RKO (cell line): Measurements from ENCODE around the gene MSMP.

ENCODE experiments used
- DNase-seq: peaks from one replicate; pipeline ENCODE4 v3.0.0-alpha.2; 2016; ENCODE audit warnings: low spot score

Gene MSMP

GRCh38 chr9:35743452-35743851 lies 10.6 kb downstream of the MSMP start:
- DNase-seq = no peak

GRCh38 chr9:35741740-35742139 lies 12.3 kb downstream of the MSMP start:
- no peak for DNase-seq

- no peak for DNase-seq
These were observed 13.8 kb downstream of the MSMP start for GRCh38 chr9:35740243-35740642.

GRCh38 chr9:35738924-35739323 lies 15.2 kb downstream of the MSMP start:
- DNase-seq = no peak

GRCh38 chr9:35738186-35738585 lies 15.9 kb downstream of the MSMP start:
- DNase-seq = no peak

GRCh38 chr9:35737143-35737542 lies 16.9 kb downstream of the MSMP start:
- DNase-seq = no peak

GRCh38 chr9:35736201-35736633 lies 17.9 kb downstream of the MSMP start:
- peak; percentile 85 for DNase-seq

GRCh38 chr9:35734096-35734495 lies 20.0 kb downstream of the MSMP start:
- DNase-seq = no peak

- DNase-seq = peak; percentile 80
These were observed 21.1 kb downstream of the MSMP start for GRCh38 chr9:35732800-35733541.

- peak; percentile 98 for DNase-seq
These were observed 21.8 kb downstream of the MSMP start, which contains the start of the genes CREB3 and TLN1 for GRCh38 chr9:35732185-35732799. Gene CREB3 (plus strand): TSS chr9:35732666. CDS start chr9:35732773, 107 bp downstream. Gene TLN1 (minus strand): TSS chr9:35732195. CDS start chr9:35725694, 6,501 bp downstream.

GRCh38 chr9:35731415-35732184 lies 22.5 kb downstream of the MSMP start:
- no peak for DNase-seq

- DNase-seq = no peak
These were observed 23.6 kb downstream of the MSMP start for GRCh38 chr9:35730486-35730854.

- DNase-seq = peak; percentile 87
These were observed 24.2 kb downstream of the MSMP start for GRCh38 chr9:35729700-35730485.

GRCh38 chr9:35729101-35729500 lies 25.0 kb downstream of the MSMP start:
- no peak for DNase-seq

GRCh38 chr9:35728041-35728971 lies 25.8 kb downstream of the MSMP start:
- peak; percentile 76 for DNase-seq

- no peak for DNase-seq
These were observed 26.4 kb downstream of the MSMP start for GRCh38 chr9:35727676-35728040.

- no peak for DNase-seq
These were observed 27.1 kb downstream of the MSMP start for GRCh38 chr9:35726931-35727330.

GRCh38 chr9:35725362-35725761 lies 28.7 kb downstream of the MSMP start:
- DNase-seq = no peak

GRCh38 chr9:35723908-35724307 lies 30.2 kb downstream of the MSMP start:
- DNase-seq = no peak

- no peak for DNase-seq
These were observed 30.6 kb downstream of the MSMP start for GRCh38 chr9:35723426-35723825.

GRCh38 chr9:35719546-35719945 lies 34.5 kb downstream of the MSMP start:
- DNase-seq = no peak
